ENCODE results near the gene MEN1. TPM values are rescaled to one million over a fixed set of nuclear protein-coding genes. Genes with fewer than 3 reads are reported as not detected.

Gene MEN1
- total and polyA plus RNA-seq, 9 of the 15 experiments (the other 6 are each of a cell fraction or from before 2014, with no cell fraction given), result 3.4 to 57.2 (median 19.3) TPM

- H3K4me2 ChIP-seq (ENCODE audit: insufficient read depth, low read length), result no peak overlapping the region
- peaks cover 9% of the 10 kb centered on the region for H4K20me1 ChIP-seq (replicated peaks; ENCODE audit: control insufficient read depth, insufficient read depth, low read length)
- H3K4me3 ChIP-seq, result no peak overlapping the region
- in situ Hi-C loops (cut with MboI), result no loop called here
- peak overlapping the region in 1 of 2 experiments; percentile 61; a peak in 2 of 4 replicates for H3K9ac ChIP-seq (ENCODE audit: insufficient read depth in 1 of 2, low read depth in 2 of 2, low read length in 2 of 2)
- peaks cover 21 to 73% of the 10 kb centered on the region in 2 experiments for H3K4me1 ChIP-seq (replicated peaks in 1 of 2; ENCODE audit: control insufficient read depth in 2 of 2, insufficient read depth in 2 of 2, low read length in 2 of 2)
- TF ChIP-seq RBM25 (IDR thresholded peaks at IDR 0.05; ENCODE audit: low read depth, low read length, severe bottlenecking), result peak; percentile 34
- TF ChIP-seq SAFB2 (IDR thresholded peaks at IDR 0.05; ENCODE audit: borderline replicate concordance, low read depth, low read length, severe bottlenecking), result no peak
- intact Hi-C loops (cut with micrococcal nuclease), result no loop called here
- 78% methylated on average over 15 of the region's 15 CpGs for WGBS (ENCODE audit: insufficient coverage, low coverage, missing lambda C conversion rate)
- peaks cover 6% of the 10 kb centered on the region for H3K9me1 ChIP-seq (ENCODE audit: control insufficient read depth, insufficient read depth, low read length)
- BruUV-seq (replicated peaks), result no TSS peak
- no peaks in the 10 kb centered on the region for H3K79me2 ChIP-seq (ENCODE audit: control insufficient read depth, insufficient read depth, low read length)
- peaks cover 17% of the 10 kb centered on the region; the same call in 2 of the 3 replicates for H3K36me3 ChIP-seq (ENCODE audit: control insufficient read depth, insufficient read depth, low read length)
- H2AFZ ChIP-seq (ENCODE audit: low read depth, low read length), result no peak overlapping the region
- no peaks in the 10 kb centered on the region for H3K9me3 ChIP-seq (replicated peaks; ENCODE audit: control insufficient read depth, insufficient read depth, low read depth, low read length)
- DNase-seq (ENCODE audit: extremely low read depth in 1 of 4, low spot score in 3 of 4), result peak in 1 of 4 experiments; percentile 8
- no peaks in the 10 kb centered on the region for H3K27me3 ChIP-seq (ENCODE audit: control insufficient read depth in 2 of 2, insufficient read depth in 2 of 2, low read length in 2 of 2)
- CTCF ChIA-PET (ENCODE audit: low intra/inter-chr PET ratio), result no interaction called here
- POLR2A ChIA-PET, result interaction anchor here (0.6 to 3.9 kb wide), 4 partner anchors 9 to 507 kb away, joined by 3 to 18 read pairs (median 4); no protein-coding TSS in a partner anchor
- H3K27ac ChIP-seq (ENCODE audit: extremely low read depth, low read depth, low read length), result no peak overlapping the region
- no peak for FAIRE-seq
- no peak for ATAC-seq
These were observed 51.8 kb downstream of the MEN1 start for GRCh38 chr11:64758330-64759079.
